HepG2 (cell line): ENCODE results near the gene DYNC2H1. TPM values are rescaled to one million over a fixed set of nuclear protein-coding genes. Genes with fewer than 3 reads are reported as not detected.

ENCODE experiments used
- ATAC-seq: fragments of 200-7000 bp; cut with Tn5 transposase; 3 replicates; pipeline ENCODE4 v1.9.1; 2020; ENCODE audit warnings: mild to moderate bottlenecking, moderate library complexity
- BruUV-seq: library from RNA; stranded (reverse); fragments of 400-500 nt; replicated peaks from 2 replicates; lab custom pipeline; 2021; lab: Mats Ljungman, UMichigan
- CTCF ChIA-PET: fragments of 300-600 bp; formaldehyde crosslinking; extraction: SDS; loops from one replicate; lab custom pipeline; 2021; ENCODE audit warnings: low total read pairs, inconsistent platforms, low intra/inter-chr PET ratio; lab: Yijun Ruan, JAX
- POLR2A ChIA-PET: fragments of 350-600 bp; sonication (Branson Sonifier 250); formaldehyde crosslinking; loops from one replicate; lab custom pipeline; 2020; ENCODE audit warnings: antibody characterized with exemption, inconsistent platforms; lab: Yijun Ruan, JAX
- DNase-seq: peaks from one replicate; pipeline ENCODE4 v3.0.0-alpha.2; 2015; ENCODE audit warnings: low spot score
- FAIRE-seq: peaks from 3 replicates; lab custom pipeline; 2011; peaks lifted over from hg19 to GRCh38; lab: Jason Lieb, UNC
- H2AFZ ChIP-seq: one replicate; pipeline ENCODE4 v1.6.1; 2011; ENCODE audit warnings: low read length, inconsistent platforms
- H3K27ac ChIP-seq: fragments of 300-600 bp; 3 replicates; pipeline ENCODE4 v1.8.0; 2011; ENCODE audit warnings: mixed run types, mild to moderate bottlenecking, mixed read lengths, low read length, inconsistent platforms; ENCODE audit not compliant: insufficient read depth; ENCODE audit errors: extremely low read length
- H3K27me3 ChIP-seq, 2 experiments: fragments of 200-600 bp in 1 of 2; 2 replicates in 1 of 2; 3 replicates in 1 of 2; pipeline versions ENCODE4 v1.6.0 to v1.8.0; 2011; ENCODE audit warnings: low read length in 2 of 2, mild to moderate bottlenecking in 2 of 2, moderate library complexity in 2 of 2, inconsistent platforms in 1 of 2; ENCODE audit not compliant: insufficient read depth in 2 of 2, control insufficient read depth in 1 of 2
- H3K36me3 ChIP-seq, 2 experiments: fragments of 200-600 bp in 1 of 2; replicated peaks in 1 of 2; 2 replicates in 1 of 2; 3 replicates in 1 of 2; pipeline versions ENCODE4 v1.5.1 to v1.8.0; 2011; ENCODE audit warnings: low read length in 2 of 2, inconsistent platforms in 1 of 2; ENCODE audit not compliant: insufficient read depth in 2 of 2, control insufficient read depth in 1 of 2
- H3K4me1 ChIP-seq: 2 replicates; pipeline ENCODE4 v1.5.1; 2012; ENCODE audit warnings: low read length, inconsistent platforms; ENCODE audit not compliant: insufficient read depth
- H3K4me2 ChIP-seq: 2 replicates; pipeline ENCODE4 v1.6.0; 2011; ENCODE audit warnings: low read depth, low read length, inconsistent platforms
- H3K4me3 ChIP-seq, 3 experiments: fragments of 200-600 bp in 1 of 3; sonication (generic), shearing (Covaris generic) in 1 of 3; replicated peaks in 1 of 3; 2 replicates each; pipeline ENCODE4 v1.5.1; 2011 to 2016; ENCODE audit warnings: low read length in 3 of 3, inconsistent platforms in 2 of 3, low read depth in 2 of 3, mild to moderate bottlenecking in 2 of 3, control low read depth in 1 of 3, mixed read lengths in 1 of 3; ENCODE audit not compliant: insufficient read depth in 1 of 3
- H3K79me2 ChIP-seq: one replicate; pipeline ENCODE4 v1.6.1; 2011; ENCODE audit warnings: low read length, inconsistent platforms; ENCODE audit not compliant: insufficient read depth
- H3K9ac ChIP-seq: 2 replicates; pipeline ENCODE4 v1.6.0; 2011; ENCODE audit warnings: mild to moderate bottlenecking, low read depth, low read length, inconsistent platforms; ENCODE audit not compliant: insufficient read depth
- H3K9me3 ChIP-seq: 2 replicates; pipeline ENCODE4 v1.5.1; 2012; ENCODE audit warnings: mild to moderate bottlenecking, low read length
- H4K20me1 ChIP-seq: 2 replicates; pipeline ENCODE4 v1.6.0; 2011; ENCODE audit warnings: inconsistent platforms, mild to moderate bottlenecking, low read length, moderate library complexity; ENCODE audit not compliant: insufficient read depth
- FOXO4 ChIP-seq: sonication (generic); formaldehyde crosslinking; conservative IDR thresholded peaks from 2 replicates; pipeline ENCODE4 v1.8.1; 2023; ENCODE audit warnings: missing genetic modification reagents
- HOXA3 ChIP-seq: sonication (generic); formaldehyde crosslinking; IDR thresholded peaks from 2 replicates; pipeline ENCODE4 v1.5.0; 2020; ENCODE audit warnings: missing genetic modification reagents
- ZMYM3 ChIP-seq: sonication (generic); formaldehyde crosslinking; IDR thresholded peaks from 2 replicates; pipeline ENCODE4 v1.5.1; 2020; ENCODE audit warnings: mild to moderate bottlenecking, missing genetic modification reagents
- ZNF256 ChIP-seq: sonication (generic); formaldehyde crosslinking; conservative IDR thresholded peaks from 2 replicates; pipeline ENCODE4 v1.4.0; 2020; ENCODE audit warnings: missing genetic modification reagents
- ZNF317 ChIP-seq: sonication (generic); formaldehyde crosslinking; IDR thresholded peaks from 2 replicates; pipeline ENCODE4 v1.5.0; 2020; ENCODE audit warnings: mild to moderate bottlenecking, missing genetic modification reagents
- ZNF558 ChIP-seq: sonication (generic); formaldehyde crosslinking; IDR thresholded peaks from 2 replicates; pipeline ENCODE4 v1.9.0; 2022; ENCODE audit warnings: mild to moderate bottlenecking, missing genetic modification reagents, borderline replicate concordance
- ZSCAN9 ChIP-seq: IDR thresholded peaks from 2 replicates; pipeline ENCODE4 v1.6.1; 2016; ENCODE audit warnings: borderline replicate concordance
- WGBS: methylation state at CpG from one replicate; pipeline ENCODE4 v1.1.6; 2017; ENCODE audit warnings: low lambda C conversion rate; 5-methylcytosine and 5-hydroxymethylcytosine counted together
- in situ Hi-C: cut with HindIII; loops from 2 replicates; pipeline ENCODE4 v1.10.0; 2017; ENCODE audit warnings: low pct_unique_long_range_greater_than_20kb; ENCODE audit not compliant: extremely low pct_ligation_motif_present
- intact Hi-C: fragments of 100-400 bp; cut with micrococcal nuclease; formaldehyde crosslinking; loops from one replicate; pipeline ENCODE4 v1.10.0; 2022; ENCODE audit not compliant: unreplicated experiment
- polyA plus RNA-seq, 8 experiments: library from polyadenylated mRNA; depleted of rRNA in 3 of 8; stranded (reverse) in 7 of 8; unstranded in 1 of 8; fragments of >200 nt; fragmentation: Illumina TruSeq in 4 of 8; extraction: Trizol in 4 of 8; gene quantifications; 2 replicates each; pipeline versions ENCODE4 v1.2.1 to v1.2.3, GENCODE V29; 2011 to 2016; ENCODE audit warnings: low read depth in 4 of 8, missing spikeins in 1 of 8, mixed read lengths in 1 of 8; ENCODE audit not compliant: insufficient read depth in 1 of 8
- total RNA-seq, 5 experiments: library from RNA; depleted of rRNA; stranded (reverse); fragments of >200 nt; fragmentation: Illumina TruSeq; extraction: Trizol; gene quantifications; 2 replicates each; pipeline ENCODE4 v1.2.3, GENCODE V29; 2016; ENCODE audit warnings: low read depth in 1 of 5
- TF ChIP-seq, protein P1 (sequence below): fragments of 450-650 bp; IDR thresholded peaks from 2 replicates; pipeline ENCODE4 v1.6.1; 2017

DYNC2H1 gene
- total and polyA plus RNA-seq, 2 of the 13 experiments (the other 11 are each of a cell fraction or from before 2014, with no cell fraction given) = 0.49 to 0.66 TPM

DNA sequence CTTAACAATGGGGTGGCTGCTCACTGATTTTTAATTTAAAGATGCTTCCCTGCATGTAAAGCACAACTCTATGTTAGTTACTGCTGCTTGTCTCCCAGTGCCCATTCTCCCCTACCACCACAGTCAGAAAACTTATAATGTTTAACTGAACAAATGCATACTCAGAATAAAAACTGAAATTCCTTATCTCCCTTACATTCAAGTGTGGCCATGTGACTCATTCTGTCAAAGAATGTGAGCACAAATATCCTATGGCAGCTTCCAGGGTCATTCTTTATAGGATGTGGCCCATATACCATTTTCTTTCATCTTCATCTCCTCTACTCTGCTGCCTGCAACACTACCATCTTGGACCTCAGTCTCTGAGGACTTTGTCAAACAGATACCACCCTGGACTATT, 374.8 kb downstream of the DYNC2H1 start (continued):
- TF ChIP-seq, protein P1, sequence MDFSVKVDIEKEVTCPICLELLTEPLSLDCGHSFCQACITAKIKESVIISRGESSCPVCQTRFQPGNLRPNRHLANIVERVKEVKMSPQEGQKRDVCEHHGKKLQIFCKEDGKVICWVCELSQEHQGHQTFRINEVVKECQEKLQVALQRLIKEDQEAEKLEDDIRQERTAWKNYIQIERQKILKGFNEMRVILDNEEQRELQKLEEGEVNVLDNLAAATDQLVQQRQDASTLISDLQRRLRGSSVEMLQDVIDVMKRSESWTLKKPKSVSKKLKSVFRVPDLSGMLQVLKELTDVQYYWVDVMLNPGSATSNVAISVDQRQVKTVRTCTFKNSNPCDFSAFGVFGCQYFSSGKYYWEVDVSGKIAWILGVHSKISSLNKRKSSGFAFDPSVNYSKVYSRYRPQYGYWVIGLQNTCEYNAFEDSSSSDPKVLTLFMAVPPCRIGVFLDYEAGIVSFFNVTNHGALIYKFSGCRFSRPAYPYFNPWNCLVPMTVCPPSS = no peak
- no peak for TF ChIP-seq ZSCAN9 (CRISPR knock-in tag)
- no peak for TF ChIP-seq ZNF558 (CRISPR knock-in tag)
- no peak for TF ChIP-seq FOXO4 (CRISPR knock-in tag)
- no peak for TF ChIP-seq ZNF317 (CRISPR knock-in tag)
- TF ChIP-seq ZNF256 = no peak

DNA sequence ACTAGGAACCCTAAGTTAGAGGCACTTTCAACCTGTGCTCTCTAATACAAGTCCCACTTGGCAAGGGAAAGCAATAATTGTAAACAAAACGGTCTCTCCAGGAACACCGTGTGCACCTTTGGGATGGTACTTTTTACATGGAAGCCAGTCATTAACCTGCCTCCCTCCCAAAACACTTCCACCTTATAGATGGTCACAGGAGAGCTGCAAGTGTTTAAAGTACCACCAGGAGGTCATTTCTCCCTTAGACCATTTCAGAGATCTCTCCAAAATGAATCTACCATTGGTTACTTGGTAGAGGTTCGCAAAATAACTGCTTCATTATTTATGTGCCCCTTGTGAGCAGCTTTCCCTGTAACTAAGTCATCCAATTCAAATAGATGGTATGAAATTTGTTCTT, 375.3 kb downstream of the DYNC2H1 start:
- TF ChIP-seq ZMYM3 (CRISPR knock-in tag) (no peak), HOXA3 (CRISPR knock-in tag) (no peak)
- H3K36me3 ChIP-seq = no peaks in the 10 kb centered on the region
- CTCF ChIA-PET = no interaction called here
- DNase-seq = no peak
- in situ Hi-C loops (no loop called here), intact Hi-C loops (no loop called here)
- no peaks in the 10 kb centered on the region for H3K79me2 ChIP-seq
- H3K9ac ChIP-seq = no peak overlapping the region
- H3K4me3 ChIP-seq = no peak overlapping the region
- H3K27me3 ChIP-seq = no peaks in the 10 kb centered on the region
- no peak overlapping the region for H3K27ac ChIP-seq
- H2AFZ ChIP-seq = no peak overlapping the region
- no peak for FAIRE-seq
- ATAC-seq = peak; percentile 35; the same call in 1 of the 3 replicates
- no peaks in the 10 kb centered on the region for H3K4me1 ChIP-seq
- 0% methylated on average over 2 of the region's 3 CpGs for WGBS
- H3K4me2 ChIP-seq = no peak overlapping the region
- no peaks in the 10 kb centered on the region for H4K20me1 ChIP-seq
- BruUV-seq = no TSS peak
- POLR2A ChIA-PET = no interaction called here
- H3K9me3 ChIP-seq = no peaks in the 10 kb centered on the region
